HG03378 (cell line): ENCODE results near the gene AHCYL1.

Experiments
- ATAC-seq: cut with Tn5 transposase; IDR thresholded peaks from one replicate; pipeline ENCODE4 v1.9.1; 2021; ENCODE audit warnings: mild to moderate bottlenecking, moderate library complexity; ENCODE audit not compliant: unreplicated experiment

Gene AHCYL1

DNA sequence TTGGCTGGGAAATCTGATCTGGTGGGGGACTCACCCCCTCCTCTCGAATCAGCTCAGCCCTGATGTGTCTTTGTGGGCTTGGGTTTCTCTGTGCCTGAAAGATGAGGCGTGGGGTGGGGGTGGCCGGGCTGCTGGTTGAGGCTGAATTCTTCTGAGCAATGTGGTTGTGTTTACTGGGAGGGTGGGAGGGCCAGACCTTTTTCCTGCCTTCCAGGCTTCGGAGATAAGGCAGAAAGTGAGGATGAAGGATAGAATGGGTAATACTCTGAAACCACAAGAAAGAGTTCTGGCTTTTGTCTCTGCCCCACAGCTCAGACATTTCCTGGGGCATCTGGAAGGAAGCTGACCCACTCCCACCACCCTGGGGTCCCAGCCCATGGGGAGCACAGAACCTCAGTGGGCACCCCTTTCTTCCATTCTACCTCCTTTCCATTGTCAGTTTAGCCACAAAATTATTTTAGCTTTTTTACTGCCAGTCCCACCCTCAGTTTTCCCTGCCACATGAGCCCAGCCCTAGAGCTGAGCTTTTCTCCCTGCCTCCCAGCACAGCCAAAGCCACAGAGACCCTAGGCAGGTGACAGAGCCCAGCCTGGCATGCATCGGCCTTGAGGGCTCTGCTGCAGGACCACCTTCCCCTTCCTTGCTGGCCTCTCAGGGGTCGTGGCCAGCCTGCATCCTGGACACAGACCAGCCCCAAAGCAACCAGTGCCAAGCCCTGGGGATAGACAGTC, 74.7 kb downstream of the AHCYL1 start:
- ATAC-seq, result no peak

- peak; percentile 53 for ATAC-seq
Observed at GRCh38 chr1:110060034-110060661, 75.6 kb downstream of the AHCYL1 start.

GRCh38 chr1:110060662-110061060, 76.1 kb downstream of the AHCYL1 start:
- no peak for ATAC-seq

DNA sequence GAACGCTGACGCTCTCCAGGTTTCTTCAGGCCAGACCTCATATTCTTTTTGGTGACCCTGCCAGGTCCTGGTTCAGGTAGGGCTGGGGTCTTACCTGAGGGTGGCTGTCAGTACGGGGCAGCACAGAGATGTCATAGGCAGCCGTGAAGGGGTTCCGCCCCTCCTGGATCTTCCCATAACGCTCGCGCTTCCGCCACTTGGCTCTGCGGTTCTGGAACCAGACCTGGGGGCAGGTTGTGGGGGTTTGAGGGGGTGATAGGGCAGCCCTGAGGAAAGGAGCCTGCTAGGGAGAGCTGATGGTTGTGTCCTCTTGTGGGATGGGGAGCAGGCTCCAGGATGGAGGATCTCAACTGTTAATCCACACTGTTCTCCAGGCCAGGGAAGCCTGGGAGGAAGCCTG, 76.8 kb downstream of the AHCYL1 start:
- no peak for ATAC-seq

GRCh38 chr1:110062612-110063011, 78.0 kb downstream of the AHCYL1 start:
- ATAC-seq, result no peak

- ATAC-seq, result no peak
Observed at GRCh38 chr1:110063781-110064180, 79.2 kb downstream of the AHCYL1 start.

DNA sequence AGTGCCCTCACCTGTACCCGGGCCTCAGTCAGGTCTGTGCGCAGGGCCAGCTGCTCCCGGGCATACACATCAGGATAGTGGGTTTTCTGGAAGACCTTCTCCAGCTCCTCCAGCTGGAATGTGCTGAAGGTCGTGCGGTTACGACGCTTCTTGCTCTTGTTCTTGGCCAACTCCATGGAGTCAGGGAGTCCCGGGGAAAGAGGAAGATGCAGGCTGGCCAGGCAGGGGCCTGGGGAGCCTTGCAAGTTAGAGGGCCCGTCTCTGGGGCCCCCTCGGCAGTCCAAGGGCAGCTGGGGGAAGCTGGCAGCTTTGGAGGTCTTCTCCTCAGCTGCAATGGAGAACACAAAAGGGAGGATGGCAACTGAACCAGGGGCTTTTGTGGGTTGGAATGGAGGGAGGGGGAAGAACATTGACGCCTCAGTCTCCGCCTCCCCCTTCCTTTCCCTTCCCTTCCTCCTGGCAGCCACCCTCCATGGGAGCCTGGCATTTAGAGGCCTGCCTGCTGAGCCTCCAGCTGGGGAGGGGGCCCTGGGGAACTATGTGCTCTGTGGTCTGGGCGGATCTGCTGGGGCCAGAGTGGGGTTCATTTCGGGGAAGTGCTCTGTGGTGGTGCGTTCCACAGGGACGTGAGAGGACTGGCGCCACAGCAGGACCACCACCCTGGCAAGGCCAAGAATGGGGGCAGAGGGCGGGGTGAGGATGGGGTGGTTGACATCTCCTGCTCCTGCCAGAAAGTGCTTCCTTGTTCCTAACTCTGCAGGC, 80.2 kb downstream of the AHCYL1 start:
- ATAC-seq, result no peak

DNA sequence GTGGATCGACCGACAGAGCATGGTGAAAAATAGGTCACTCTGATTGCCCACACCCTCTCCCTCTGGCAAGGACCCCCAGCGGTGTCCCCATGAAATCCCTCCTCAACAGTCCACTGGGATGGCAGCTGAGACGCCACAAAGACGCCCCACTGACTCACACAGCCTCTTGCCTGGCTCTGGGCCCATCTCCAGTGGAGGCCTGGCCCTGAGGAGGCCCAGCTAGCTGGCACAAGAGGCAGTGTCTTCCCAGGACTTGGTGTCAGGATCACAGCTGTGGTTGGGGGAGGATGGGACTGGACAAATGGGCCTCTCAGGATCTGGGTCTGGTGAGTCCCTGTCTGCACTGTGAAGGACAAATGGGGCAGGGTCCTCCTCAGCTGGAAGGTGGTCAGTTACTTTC, 81.3 kb downstream of the AHCYL1 start:
- no peak for ATAC-seq

DNA sequence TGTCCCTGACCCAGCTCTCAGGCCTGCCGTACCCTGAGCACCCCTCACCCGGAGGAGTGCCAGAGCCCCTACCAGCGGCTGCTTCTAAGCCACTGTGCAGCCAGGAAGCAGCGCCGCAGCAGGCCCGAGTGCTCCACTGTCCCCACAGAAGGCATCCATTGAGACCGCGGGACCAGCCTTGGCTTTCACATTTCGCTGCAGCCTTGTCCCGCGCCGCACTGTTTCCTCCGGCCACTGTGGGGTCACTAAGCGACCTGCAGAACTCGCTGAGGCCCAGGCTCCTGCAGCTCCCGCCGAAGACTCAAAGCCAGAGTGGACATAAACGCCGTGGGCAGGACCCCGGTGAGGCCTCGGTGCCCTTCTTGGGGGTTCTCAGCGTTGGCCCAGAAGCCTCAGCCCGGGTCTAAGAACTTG, 82.9 kb downstream of the AHCYL1 start:
- no peak for ATAC-seq

DNA sequence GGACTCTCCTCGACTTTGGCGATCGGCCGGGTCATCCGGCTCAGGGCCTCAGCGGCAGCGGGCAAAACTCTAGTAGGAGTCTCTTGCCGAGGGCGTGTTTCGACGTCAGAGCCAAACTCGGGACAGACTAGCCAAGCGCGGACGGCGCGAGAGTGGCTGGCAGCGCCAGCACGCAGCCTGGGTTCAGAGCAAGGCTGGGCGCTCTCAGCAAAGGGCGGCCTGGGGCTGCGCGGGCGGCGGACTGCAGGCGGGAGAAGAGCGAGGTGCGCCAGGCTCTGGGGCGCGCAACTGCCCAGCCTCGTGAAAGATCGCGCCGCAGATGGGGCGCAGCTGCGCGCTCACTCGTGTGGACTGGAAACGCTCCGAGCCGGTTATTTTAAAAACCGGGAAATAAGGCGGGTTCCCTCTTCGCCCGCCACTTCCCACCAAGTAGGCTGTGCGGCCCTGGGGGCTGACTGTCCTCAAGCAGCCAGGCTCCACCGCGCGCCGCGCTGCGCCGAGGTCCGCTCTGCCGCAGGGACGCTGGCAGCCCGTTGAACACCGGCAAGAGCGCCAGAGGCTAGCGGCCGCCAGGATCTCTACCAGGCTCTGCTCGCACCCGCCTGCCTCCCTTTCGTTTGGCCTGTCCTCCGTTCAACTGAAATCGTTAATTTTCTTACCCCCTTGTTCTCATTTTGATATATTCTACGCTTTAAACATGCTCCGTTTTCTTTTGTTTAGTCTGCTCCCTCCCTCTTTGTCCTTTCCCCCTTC, 83.5 kb downstream of the AHCYL1 start:
- ATAC-seq, result no peak

DNA sequence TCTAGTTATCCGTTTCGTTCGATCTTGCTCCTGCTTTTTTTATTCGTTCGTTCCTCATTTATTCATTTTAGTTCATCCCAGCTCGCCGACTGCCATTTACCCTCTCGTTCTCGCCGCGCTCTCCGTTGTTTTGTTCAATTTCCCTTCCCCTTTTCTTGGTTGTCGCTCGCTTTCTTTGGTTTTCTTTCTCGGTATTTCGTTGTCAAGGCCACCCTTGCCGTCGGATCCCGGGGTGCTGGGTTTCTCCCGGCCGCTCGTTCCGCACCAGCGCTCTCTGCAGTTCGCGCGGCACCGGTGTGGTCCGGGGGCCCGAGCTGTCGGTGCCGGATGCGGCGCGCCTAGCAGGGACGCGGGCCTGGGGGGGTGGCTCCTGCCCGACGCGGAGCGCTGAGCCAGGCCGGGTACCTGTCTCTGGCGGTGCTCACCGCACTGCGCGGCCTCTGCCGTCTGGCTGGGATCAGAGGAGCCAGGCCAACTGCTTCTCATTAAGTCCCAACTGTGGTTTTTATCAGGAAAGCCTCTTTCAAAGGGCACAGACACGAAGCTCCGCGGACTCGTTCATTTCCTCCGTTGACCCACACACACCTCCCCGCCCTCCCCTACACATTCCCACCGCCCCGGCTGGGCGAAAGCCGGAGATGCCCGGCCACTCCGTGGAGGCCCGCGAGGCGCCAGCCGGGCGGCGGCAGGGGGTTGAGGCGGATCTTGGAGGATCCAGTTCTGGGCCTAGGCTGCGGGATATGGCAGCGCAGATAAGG, 84.3 kb downstream of the AHCYL1 start:
- no peak for ATAC-seq

- no peak for ATAC-seq
Observed at GRCh38 chr1:110069404-110070281, 85.1 kb downstream of the AHCYL1 start.

GRCh38 chr1:110070282-110070669, 85.7 kb downstream of the AHCYL1 start:
- ATAC-seq, result no peak

GRCh38 chr1:110070671-110071242, 86.2 kb downstream of the AHCYL1 start, which contains the start of gene ALX3:
Gene ALX3, minus strand, starts transcription at chr1:110070672. Its CDS starts 60 bp downstream, at chr1:110070612.
- no peak for ATAC-seq
